Esophagus muscularis mucosa (tissue), 4 donors: ENCODE measurements around the gene ERGIC2. TPM values are rescaled to one million over a fixed set of nuclear protein-coding genes. Genes with fewer than 3 reads are reported as not detected.

ENCODE experiments used
- DNase-seq: peaks from one replicate; pipeline ENCODE4 v3.0.0-alpha.2; 2017; ENCODE audit errors: extremely low spot score
- H3K27ac ChIP-seq, 4 donors: fragments of 200-600 bp; sonication (generic); replicated peaks in 1 of 4; 1 replicate in 3 of 4; 2 replicates in 1 of 4; pipeline ENCODE4 v1.5.1; 2016 to 2019; ENCODE audit warnings: mild to moderate bottlenecking in 1 of 4
- H3K27me3 ChIP-seq, 4 donors: fragments of 200-600 bp; sonication (generic); one replicate each; pipeline versions ENCODE4 v1.5.1 to v1.6.0; 2016 to 2019
- H3K36me3 ChIP-seq, 4 donors: fragments of 200-600 bp; sonication (generic); one replicate each; pipeline ENCODE4 v1.5.1; 2016 to 2019
- H3K4me1 ChIP-seq, 4 donors: fragments of 200-600 bp; sonication (generic); one replicate each; pipeline ENCODE4 v1.5.1; 2016 to 2019
- H3K4me3 ChIP-seq, 4 donors: fragments of 200-600 bp; sonication (generic); 1 replicate in 2 of 4; 2 replicates in 2 of 4; pipeline ENCODE4 v1.5.1; 2016 to 2019; ENCODE audit warnings: mild to moderate bottlenecking in 4 of 4, moderate library complexity in 1 of 4
- H3K9me3 ChIP-seq, 4 donors: fragments of 200-600 bp; sonication (generic); 1 replicate in 3 of 4; 2 replicates in 1 of 4; pipeline ENCODE4 v1.5.1; 2016 to 2019
- EP300 ChIP-seq: sonication (generic); formaldehyde crosslinking; IDR thresholded peaks from one replicate; pipeline ENCODE4 v1.6.1; 2017; ENCODE audit warnings: antibody characterized with exemption
- WGBS: methylation state at CpG from one replicate; pipeline ENCODE4 v1.1.5; 2018; 5-methylcytosine and 5-hydroxymethylcytosine counted together
- intact Hi-C: fragments of 100-400 bp; cut with DNase I; formaldehyde crosslinking; loops from one replicate; pipeline ENCODE4 v1.15.1; 2023
- total RNA-seq, 4 donors: library from RNA; depleted of rRNA; stranded (reverse); fragments of >200 nt; gene quantifications; one replicate each; pipeline versions ENCODE4 v1.1.0 to v1.2.1, GENCODE V29; 2016

ERGIC2 gene
- total RNA-seq, 4 donors from 2014 or later = 27.2 to 86.8 (median 64.6) TPM

DNA sequence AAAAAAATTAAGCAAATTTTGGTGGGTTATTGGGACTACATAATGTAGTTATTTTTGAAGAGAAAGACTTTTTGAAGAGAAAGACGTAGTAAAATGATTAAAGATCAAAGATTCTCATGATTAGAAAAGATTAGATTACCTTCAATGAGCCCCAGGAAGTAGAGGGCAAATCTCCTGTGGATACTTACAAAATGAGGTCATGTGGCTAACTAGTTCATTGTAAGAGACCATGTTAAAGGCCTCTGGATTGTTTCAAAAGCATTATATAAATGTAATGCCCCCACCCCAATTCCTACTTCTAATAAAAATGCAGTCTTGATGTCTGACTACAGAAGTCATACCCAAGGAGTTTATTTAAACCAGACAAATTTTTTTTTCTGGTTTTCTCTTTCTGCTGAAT, 93.3 kb downstream of the ERGIC2 start:
- Histone ChIP-seq H3K27ac (no peak overlapping the region), H3K4me3 (no peak overlapping the region), H3K27me3 (no peaks in the 10 kb centered on the region), H3K4me1 (peaks cover 0 to under 1% (median 0%) of the 10 kb centered on the region in 4 donors), H3K36me3 (no peaks in the 10 kb centered on the region), H3K9me3 (no peaks in the 10 kb centered on the region)
- WGBS = 97% methylated on average over 1 of the region's 1 CpG
- no peak for DNase-seq
- intact Hi-C loops = no loop called here
- TF ChIP-seq EP300 = no peak

Other genes with a start within 250 kb of the ERGIC2 start
- 10 to 100 TPM; 11.6 to 15.0 (median 11.9) TPM for gene FAR2, start 231.9 kb downstream of the ERGIC2 start, total RNA-seq
- under 1 TPM in 2 of 4 donors, not detected in 2; 0.17 to 0.78 TPM for gene OVCH1, start 116.5 kb upstream of the ERGIC2 start, total RNA-seq